HEK293T (cell line): ENCODE data around the gene CD47.

ENCODE experiments used
- CTCF ChIA-PET: fragments of 350-600 bp; formaldehyde crosslinking; extraction: SDS; loops from one replicate; lab custom pipeline; 2021; ENCODE audit warnings: antibody characterized with exemption, inconsistent platforms; lab: Yijun Ruan, JAX
- POLR2A ChIA-PET: fragments of 350-600 bp; formaldehyde crosslinking; extraction: SDS; loops from one replicate; lab custom pipeline; 2020; ENCODE audit warnings: antibody characterized with exemption, inconsistent platforms; lab: Yijun Ruan, JAX
- DNase-seq: peaks from one replicate; pipeline ENCODE4 v3.0.0; 2012; ENCODE audit warnings: mixed read lengths; ENCODE audit errors: extremely low spot score
- ARNT ChIP-seq: fragments of 450-650 bp; IDR thresholded peaks from 2 replicates; pipeline ENCODE4 v1.6.1; 2017; ENCODE audit warnings: mild to moderate bottlenecking
- BHLHE40 ChIP-seq: fragments of 450-650 bp; IDR thresholded peaks from 2 replicates; pipeline ENCODE4 v1.6.1; 2016; ENCODE audit warnings: mild to moderate bottlenecking, moderate library complexity, borderline replicate concordance
- CTBP1 ChIP-seq: fragments of 450-650 bp; IDR thresholded peaks from 2 replicates; pipeline ENCODE4 v1.6.1; 2016; ENCODE audit warnings: borderline replicate concordance
- ELF4 ChIP-seq: fragments of 450-650 bp; IDR thresholded peaks from 2 replicates; pipeline ENCODE4 v1.6.1; 2017; ENCODE audit warnings: antibody characterized with exemption
- FOXA1 ChIP-seq: fragments of 450-650 bp; IDR thresholded peaks from 2 replicates; pipeline ENCODE4 v1.6.1; 2016; ENCODE audit warnings: mild to moderate bottlenecking
- FOXK2 ChIP-seq: fragments of 450-650 bp; IDR thresholded peaks from 2 replicates; pipeline ENCODE4 v1.6.1; 2016; ENCODE audit warnings: mild to moderate bottlenecking
- FOXM1 ChIP-seq: fragments of 450-650 bp; IDR thresholded peaks from 2 replicates; pipeline ENCODE4 v1.6.1; 2017; ENCODE audit warnings: mild to moderate bottlenecking, borderline replicate concordance
- HDGF ChIP-seq: fragments of 450-650 bp; IDR thresholded peaks from 2 replicates; pipeline ENCODE4 v1.6.1; 2017; ENCODE audit warnings: antibody characterized with exemption, borderline replicate concordance
- L3MBTL2 ChIP-seq: fragments of 450-650 bp; conservative IDR thresholded peaks from 2 replicates; pipeline ENCODE4 v1.6.1; 2016; ENCODE audit warnings: mild to moderate bottlenecking
- LEF1 ChIP-seq: fragments of 450-650 bp; IDR thresholded peaks from 2 replicates; pipeline ENCODE4 v1.6.1; 2017; ENCODE audit warnings: mild to moderate bottlenecking, borderline replicate concordance
- NFRKB ChIP-seq: fragments of 450-650 bp; IDR thresholded peaks from 2 replicates; pipeline ENCODE4 v1.6.1; 2016; ENCODE audit warnings: mild to moderate bottlenecking, moderate library complexity
- PKNOX1 ChIP-seq: fragments of 450-650 bp; IDR thresholded peaks from 2 replicates; pipeline ENCODE4 v1.6.1; 2016
- SP1 ChIP-seq: fragments of 450-650 bp; IDR thresholded peaks from 2 replicates; pipeline ENCODE4 v1.6.1; 2017
- SUZ12 ChIP-seq: fragments of 450-650 bp; IDR thresholded peaks from 2 replicates; pipeline ENCODE4 v1.6.1; 2016; ENCODE audit warnings: mild to moderate bottlenecking
- TARDBP ChIP-seq: fragments of 450-650 bp; IDR thresholded peaks from 2 replicates; pipeline ENCODE4 v1.6.1; 2016
- ZNF384 ChIP-seq: fragments of 450-650 bp; IDR thresholded peaks from 2 replicates; pipeline ENCODE4 v1.6.1; 2016

CD47 gene

GRCh38 chr3:108046247-108046646 lies 44.6 kb downstream of the CD47 start:
- ChIA-PET CTCF (no interaction called here), POLR2A (no interaction called here)
- DNase-seq: no peak
- TF ChIP-seq ZNF384 (no peak), CTBP1 (no peak), BHLHE40 (no peak), SUZ12 (no peak)

GRCh38 chr3:108044699-108045098 lies 46.1 kb downstream of the CD47 start:
- no peak for DNase-seq
- ChIA-PET CTCF (no interaction called here), POLR2A (no interaction called here)
- TF ChIP-seq SP1 (no peak), FOXK2 (no peak), SUZ12 (no peak), FOXA1 (no peak), TARDBP (no peak), PKNOX1 (no peak), CTBP1 (no peak), ELF4 (no peak), FOXM1 (no peak), L3MBTL2 (no peak), NFRKB (no peak), BHLHE40 (no peak), LEF1 (no peak), ZNF384 (no peak), HDGF (no peak), ARNT (no peak)

- CTCF ChIA-PET: no interaction called here
- TF ChIP-seq HDGF (no peak), NFRKB (no peak), PKNOX1 (no peak), L3MBTL2 (no peak), SP1 (no peak), TARDBP (no peak), ARNT (no peak), CTBP1 (no peak)
- POLR2A ChIA-PET: no interaction called here
- no peak for DNase-seq
These were observed 48.5 kb downstream of the CD47 start for GRCh38 chr3:108042300-108042699.

- no peak for DNase-seq
- TF ChIP-seq L3MBTL2 (no peak), SUZ12 (no peak), ELF4 (no peak), NFRKB (no peak), FOXA1 (no peak), BHLHE40 (no peak), ZNF384 (no peak), PKNOX1 (no peak), LEF1 (no peak), HDGF (no peak), TARDBP (no peak), FOXM1 (no peak), SP1 (no peak), FOXK2 (no peak), ARNT (no peak)
- POLR2A ChIA-PET: no interaction called here
- CTCF ChIA-PET: no interaction called here
These were observed 49.6 kb downstream of the CD47 start for GRCh38 chr3:108041253-108041652.

- TF ChIP-seq LEF1 (no peak), CTBP1 (no peak), BHLHE40 (no peak), SUZ12 (no peak), FOXK2 (no peak), FOXM1 (no peak), ARNT (no peak), ELF4 (no peak), ZNF384 (no peak), L3MBTL2 (no peak), FOXA1 (no peak)
- ChIA-PET POLR2A (no interaction called here), CTCF (no interaction called here)
- DNase-seq: no peak
These were observed 53.1 kb downstream of the CD47 start for GRCh38 chr3:108037770-108038169.

- POLR2A ChIA-PET: no interaction called here
- DNase-seq: no peak
- CTCF ChIA-PET: no interaction called here
- no peak for TF ChIP-seq FOXA1
- no peak for TF ChIP-seq ZNF384
- no peak for TF ChIP-seq FOXK2
- no peak for TF ChIP-seq TARDBP
- no peak for TF ChIP-seq PKNOX1
- TF ChIP-seq ARNT: no peak
- no peak for TF ChIP-seq ELF4
- no peak for TF ChIP-seq HDGF
- no peak for TF ChIP-seq BHLHE40
- TF ChIP-seq NFRKB: no peak
- TF ChIP-seq SP1: no peak
- no peak for TF ChIP-seq SUZ12
- no peak for TF ChIP-seq LEF1
- no peak for TF ChIP-seq L3MBTL2
- TF ChIP-seq FOXM1: no peak
These were observed 53.7 kb downstream of the CD47 start for GRCh38 chr3:108036984-108037741.
